Adrenal gland (tissue), 5 donors: ENCODE measurements around the gene DOCK6.

Experiments used
- POLR2A ChIP-seq, 2 donors: fragments of 450-650 bp; IDR thresholded peaks; one replicate each; pipeline ENCODE4 v1.6.1; 2017; ENCODE audit warnings: antibody characterized with exemption in 2 of 2, mild to moderate bottlenecking in 2 of 2, moderate library complexity in 1 of 2
- TF ChIP-seq, protein P1 (sequence below), 6 experiments: fragments of 450-650 bp in 4 of 6; fragments of 200-600 bp in 2 of 6; sonication (generic) in 1 of 6; IDR thresholded peaks; 1 replicate in 5 of 6; 2 replicates in 1 of 6; pipeline versions ENCODE4 v1.5.1 to v1.8.0; 2016 to 2021; ENCODE audit warnings: antibody characterized with exemption in 6 of 6, mild to moderate bottlenecking in 2 of 6, moderate library complexity in 1 of 6
- donor health status: DM: no; HTN: no; CAD: no.

DNA sequence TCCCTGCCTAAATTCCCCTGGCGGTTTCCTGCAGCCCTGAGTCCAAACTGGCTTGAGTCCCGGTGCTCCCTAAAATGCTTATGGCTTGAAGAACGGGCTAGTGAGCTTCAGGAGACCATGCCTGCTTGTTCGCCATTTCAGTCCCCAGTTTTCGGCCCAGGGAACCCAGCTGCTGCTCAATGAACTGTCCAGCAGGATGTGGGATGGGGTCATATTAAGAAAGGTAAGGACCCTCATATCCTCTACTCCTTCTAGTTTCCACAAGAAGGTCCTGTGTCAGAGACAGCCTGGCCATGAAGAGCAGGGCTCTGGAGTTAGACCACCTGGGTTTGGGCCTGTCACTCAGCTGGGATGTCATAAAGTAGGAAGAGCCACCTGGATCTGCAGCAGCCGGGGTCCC lies 89.7 kb downstream of the DOCK6 start:
- TF ChIP-seq, protein P1, sequence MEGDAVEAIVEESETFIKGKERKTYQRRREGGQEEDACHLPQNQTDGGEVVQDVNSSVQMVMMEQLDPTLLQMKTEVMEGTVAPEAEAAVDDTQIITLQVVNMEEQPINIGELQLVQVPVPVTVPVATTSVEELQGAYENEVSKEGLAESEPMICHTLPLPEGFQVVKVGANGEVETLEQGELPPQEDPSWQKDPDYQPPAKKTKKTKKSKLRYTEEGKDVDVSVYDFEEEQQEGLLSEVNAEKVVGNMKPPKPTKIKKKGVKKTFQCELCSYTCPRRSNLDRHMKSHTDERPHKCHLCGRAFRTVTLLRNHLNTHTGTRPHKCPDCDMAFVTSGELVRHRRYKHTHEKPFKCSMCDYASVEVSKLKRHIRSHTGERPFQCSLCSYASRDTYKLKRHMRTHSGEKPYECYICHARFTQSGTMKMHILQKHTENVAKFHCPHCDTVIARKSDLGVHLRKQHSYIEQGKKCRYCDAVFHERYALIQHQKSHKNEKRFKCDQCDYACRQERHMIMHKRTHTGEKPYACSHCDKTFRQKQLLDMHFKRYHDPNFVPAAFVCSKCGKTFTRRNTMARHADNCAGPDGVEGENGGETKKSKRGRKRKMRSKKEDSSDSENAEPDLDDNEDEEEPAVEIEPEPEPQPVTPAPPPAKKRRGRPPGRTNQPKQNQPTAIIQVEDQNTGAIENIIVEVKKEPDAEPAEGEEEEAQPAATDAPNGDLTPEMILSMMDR (IDR thresholded peaks at IDR 0.05), result no peak
- no peak for TF ChIP-seq POLR2A (IDR thresholded peaks at IDR 0.05)
